HepG2 (cell line): ENCODE results near the gene ARID5B.

Experiments
- CTCF ChIP-seq: sonication (generic); formaldehyde crosslinking; IDR thresholded peaks from 2 replicates; pipeline ENCODE4 v1.5.0; 2020; ENCODE audit warnings: mild to moderate bottlenecking, missing genetic modification reagents, moderate library complexity
- EP300 ChIP-seq, 3 experiments: sonication (generic) in 1 of 3; formaldehyde crosslinking in 1 of 3; IDR thresholded peaks; 2 replicates each; pipeline versions ENCODE4 v1.5.1 to v1.6.1; 2011 to 2020; ENCODE audit warnings: low read depth in 2 of 3, low read length in 2 of 3, borderline replicate concordance in 1 of 3, improper control_type of control experiment in 1 of 3, mild to moderate bottlenecking in 1 of 3, missing genetic modification reagents in 1 of 3, moderate library complexity in 1 of 3
- JUNB ChIP-seq: sonication (generic); formaldehyde crosslinking; IDR thresholded peaks from 2 replicates; pipeline ENCODE4 v1.8.0; 2022; ENCODE audit warnings: missing genetic modification reagents, mild to moderate bottlenecking, borderline replicate concordance
- NBN ChIP-seq: fragments of 450-650 bp; conservative IDR thresholded peaks from 2 replicates; pipeline ENCODE4 v1.6.1; 2017
- TAF1 ChIP-seq: sonication (generic); formaldehyde crosslinking; IDR thresholded peaks from 2 replicates; pipeline ENCODE4 v1.4.0; 2020; ENCODE audit warnings: missing genetic modification reagents

GRCh38 chr10:62056219-62056618 lies 154.7 kb downstream of the ARID5B start:
- no peak for TF ChIP-seq EP300 (IDR thresholded peaks at IDR 0.05; ENCODE audit: low read depth in 2 of 2, low read length in 2 of 2)
- no peak for TF ChIP-seq EP300 (CRISPR knock-in tag; IDR thresholded peaks at IDR 0.05; ENCODE audit: borderline replicate concordance)
- no peak for TF ChIP-seq TAF1 (CRISPR knock-in tag)
- no peak for TF ChIP-seq NBN
- no peak for TF ChIP-seq JUNB (CRISPR knock-in tag)
- no peak for TF ChIP-seq CTCF (CRISPR knock-in tag)
